ENCODE data around the gene TOMM20L. TPM values are rescaled to one million over a fixed set of nuclear protein-coding genes. Genes with fewer than 3 reads are reported as not detected.

TOMM20L gene
- total and polyA plus RNA-seq, 2 of the 13 experiments (the other 11 are each of a cell fraction or from before 2014, with no cell fraction given): 0.46 TPM; not detected in 1

- TF ChIP-seq SIN3B (IDR thresholded peaks at IDR 0.05; ENCODE audit: low read length) (peak; percentile 75), KDM1A (CRISPR knock-in tag; IDR thresholded peaks at IDR 0.05) (peak; percentile 98), BCL6 (CRISPR knock-in tag; IDR thresholded peaks at IDR 0.05) (no peak), FOSL2 (CRISPR knock-in tag; IDR thresholded peaks at IDR 0.05) (no peak), RORA (CRISPR knock-in tag; IDR thresholded peaks at IDR 0.05) (no peak), YEATS4 (CRISPR knock-in tag; IDR thresholded peaks at IDR 0.05; ENCODE audit: borderline replicate concordance) (peak; percentile 87), TEAD3 (CRISPR knock-in tag; optimal IDR thresholded peaks at IDR 0.05; ENCODE audit: borderline replicate concordance) (no peak), ZNF609 (CRISPR knock-in tag; IDR thresholded peaks at IDR 0.05; ENCODE audit: borderline replicate concordance) (peak; percentile 24; the same call in 1 of the 2 replicates), MED13 (CRISPR knock-in tag; IDR thresholded peaks at IDR 0.05) (no peak)
- TF ChIP-seq, protein P1, sequence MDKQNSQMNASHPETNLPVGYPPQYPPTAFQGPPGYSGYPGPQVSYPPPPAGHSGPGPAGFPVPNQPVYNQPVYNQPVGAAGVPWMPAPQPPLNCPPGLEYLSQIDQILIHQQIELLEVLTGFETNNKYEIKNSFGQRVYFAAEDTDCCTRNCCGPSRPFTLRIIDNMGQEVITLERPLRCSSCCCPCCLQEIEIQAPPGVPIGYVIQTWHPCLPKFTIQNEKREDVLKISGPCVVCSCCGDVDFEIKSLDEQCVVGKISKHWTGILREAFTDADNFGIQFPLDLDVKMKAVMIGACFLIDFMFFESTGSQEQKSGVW (CRISPR knock-in tag; IDR thresholded peaks at IDR 0.05; ENCODE audit: borderline replicate concordance): no peak
Observed at GRCh38 chr14:58427281-58428117, 31.8 kb downstream of the TOMM20L start, which contains the start of the genes KIAA0586 and TIMM9 (continued).

Data from HepG2 (cell line).